ENCODE data around the gene FOCAD.
A peak's percentile ranks its signal among the peaks of the same experiment; 100 is the strongest.

FOCAD gene

DNA sequence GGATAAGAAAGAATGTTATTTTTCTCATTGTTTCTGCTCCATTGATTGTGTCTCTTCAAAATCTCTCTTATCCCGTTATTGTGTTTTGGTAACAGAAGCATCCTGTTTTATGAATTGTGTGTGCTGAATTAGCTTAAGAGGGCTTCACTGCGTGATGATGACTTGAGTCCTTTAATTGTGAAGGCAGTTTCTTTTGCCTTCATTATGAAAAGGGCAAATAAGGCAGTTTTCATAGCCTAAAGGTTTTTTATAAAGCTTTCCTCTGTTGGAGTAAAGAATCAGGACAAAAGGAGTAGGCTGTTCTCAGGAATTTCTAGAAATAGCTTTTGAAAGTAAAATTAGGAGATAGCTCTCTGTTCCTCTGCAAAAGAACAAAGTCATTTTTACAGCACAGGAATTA, 169.8 kb downstream of the FOCAD start:
- Histone ChIP-seq H3K9ac (no peak overlapping the region), H3K9me3 (no peaks in the 10 kb centered on the region), H3K4me1 (no peaks in the 10 kb centered on the region), H3K27ac (no peak overlapping the region), H3K4me2 (no peak overlapping the region), H3K4me3 (no peak overlapping the region), H3K36me3 (no peaks in the 10 kb centered on the region), H4K20me1 (no peaks in the 10 kb centered on the region), H3K27me3 (no peaks in the 10 kb centered on the region)
- no peak for TF ChIP-seq Cebpa-rat (IDR thresholded peaks at IDR 0.05)

DNA sequence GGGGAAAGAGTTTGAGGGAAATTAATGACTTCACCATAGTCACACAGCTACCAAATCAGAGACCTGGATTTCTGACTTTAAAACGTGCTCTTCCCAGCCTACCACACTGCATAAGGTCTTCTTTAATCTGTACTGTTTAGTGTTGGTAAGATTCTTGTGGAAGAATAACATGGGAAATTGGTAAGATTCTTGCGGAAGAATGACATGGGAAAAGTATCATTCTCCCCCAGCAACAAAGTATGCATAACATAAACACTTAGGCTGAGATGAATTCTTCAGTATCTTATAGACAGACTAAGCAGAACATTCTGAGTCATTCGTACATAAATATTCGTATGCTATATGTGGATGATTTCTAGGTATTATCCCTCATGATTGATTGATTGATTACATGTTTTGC, 170.4 kb downstream of the FOCAD start:
- Histone ChIP-seq H4K20me1 (no peaks in the 10 kb centered on the region), H3K9ac (no peak overlapping the region), H3K27ac (no peak overlapping the region), H3K4me2 (no peak overlapping the region), H3K4me3 (no peak overlapping the region), H3K9me3 (no peaks in the 10 kb centered on the region), H3K4me1 (no peaks in the 10 kb centered on the region), H3K27me3 (no peaks in the 10 kb centered on the region), H3K36me3 (no peaks in the 10 kb centered on the region)
- TF ChIP-seq Cebpa-rat (IDR thresholded peaks at IDR 0.05): no peak

DNA sequence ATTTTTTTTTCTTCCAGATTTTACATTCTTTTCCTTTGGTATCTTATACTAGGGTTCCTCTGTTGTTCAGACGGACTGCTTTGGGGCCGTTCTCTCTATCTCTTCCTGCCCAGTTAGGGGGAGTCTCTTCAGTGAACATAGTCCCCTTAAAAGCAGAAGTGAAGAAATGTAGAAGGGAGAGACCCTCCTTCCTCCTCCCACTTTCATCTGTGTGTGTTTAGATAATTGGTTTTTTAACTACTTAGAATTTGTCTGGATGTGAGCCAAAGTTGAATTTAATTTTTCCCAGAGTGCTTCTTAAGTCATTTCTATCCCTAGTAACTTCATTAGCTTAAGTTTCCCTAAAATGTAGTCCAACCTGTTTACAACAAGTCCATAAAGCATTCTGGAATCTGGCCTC, 179.9 kb downstream of the FOCAD start:
- Histone ChIP-seq H3K27ac (no peak overlapping the region), H3K4me1 (no peaks in the 10 kb centered on the region), H3K4me3 (no peak overlapping the region), H3K36me3 (no peaks in the 10 kb centered on the region), H3K9me3 (no peaks in the 10 kb centered on the region), H4K20me1 (no peaks in the 10 kb centered on the region), H3K9ac (no peak overlapping the region), H3K4me2 (no peak overlapping the region), H3K27me3 (no peaks in the 10 kb centered on the region)
- no peak for TF ChIP-seq Cebpa-rat (IDR thresholded peaks at IDR 0.05)

DNA sequence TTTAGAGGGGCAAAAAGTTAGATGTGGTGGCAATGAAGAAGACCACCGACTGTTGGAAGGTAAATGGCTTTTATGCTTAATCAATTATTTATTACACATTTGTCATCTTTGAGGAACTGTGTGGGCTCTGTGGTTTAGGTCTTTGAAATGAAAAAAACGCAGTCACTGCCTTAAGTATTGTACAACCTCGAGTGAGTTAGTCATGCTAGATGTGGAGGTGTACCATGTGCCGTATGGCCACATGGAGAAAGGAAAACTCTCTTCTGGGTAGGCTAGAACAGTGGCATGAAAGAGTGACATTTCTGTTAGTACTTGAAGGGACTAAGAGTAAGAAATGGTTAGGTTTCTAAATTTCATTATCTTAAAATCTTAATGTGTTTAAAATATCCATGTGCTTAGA, 181.3 kb downstream of the FOCAD start:
- H3K9ac ChIP-seq: no peak overlapping the region
- H3K27me3 ChIP-seq: no peaks in the 10 kb centered on the region
- no peaks in the 10 kb centered on the region for H3K9me3 ChIP-seq
- no peak overlapping the region for H3K4me3 ChIP-seq
- H3K36me3 ChIP-seq: no peaks in the 10 kb centered on the region
- TF ChIP-seq Cebpa-rat (IDR thresholded peaks at IDR 0.05): no peak
- H3K4me2 ChIP-seq: no peak overlapping the region
- H3K27ac ChIP-seq: no peak overlapping the region
- no peaks in the 10 kb centered on the region for H3K4me1 ChIP-seq
- no peaks in the 10 kb centered on the region for H4K20me1 ChIP-seq

DNA sequence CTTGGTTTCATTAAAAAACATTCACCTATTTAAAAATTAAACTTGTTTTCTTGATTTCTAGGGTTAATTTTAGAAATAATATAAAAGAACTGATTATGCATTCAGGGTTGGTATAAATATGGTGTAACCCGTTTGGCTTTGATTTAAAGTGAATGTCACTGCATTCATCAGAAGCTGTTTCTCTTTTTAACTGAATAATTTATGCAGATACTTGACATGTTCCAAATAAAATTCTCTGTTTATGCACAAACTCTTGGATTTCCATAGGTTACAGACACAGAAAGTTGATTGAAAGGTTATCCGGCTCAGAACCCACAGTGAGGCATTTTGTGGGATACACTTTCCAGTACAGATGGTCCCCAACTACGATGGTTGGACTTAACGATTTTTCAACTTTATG, 186.1 kb downstream of the FOCAD start:
- peaks cover 20% of the 10 kb centered on the region for H3K4me1 ChIP-seq
- no peak overlapping the region for H3K4me2 ChIP-seq
- no peaks in the 10 kb centered on the region for H3K27me3 ChIP-seq
- no peak for TF ChIP-seq Cebpa-rat (IDR thresholded peaks at IDR 0.05)
- H3K4me3 ChIP-seq: no peak overlapping the region
- H3K27ac ChIP-seq: no peak overlapping the region
- no peak overlapping the region for H3K9ac ChIP-seq
- no peaks in the 10 kb centered on the region for H3K36me3 ChIP-seq
- H4K20me1 ChIP-seq: no peaks in the 10 kb centered on the region
- no peaks in the 10 kb centered on the region for H3K9me3 ChIP-seq

DNA sequence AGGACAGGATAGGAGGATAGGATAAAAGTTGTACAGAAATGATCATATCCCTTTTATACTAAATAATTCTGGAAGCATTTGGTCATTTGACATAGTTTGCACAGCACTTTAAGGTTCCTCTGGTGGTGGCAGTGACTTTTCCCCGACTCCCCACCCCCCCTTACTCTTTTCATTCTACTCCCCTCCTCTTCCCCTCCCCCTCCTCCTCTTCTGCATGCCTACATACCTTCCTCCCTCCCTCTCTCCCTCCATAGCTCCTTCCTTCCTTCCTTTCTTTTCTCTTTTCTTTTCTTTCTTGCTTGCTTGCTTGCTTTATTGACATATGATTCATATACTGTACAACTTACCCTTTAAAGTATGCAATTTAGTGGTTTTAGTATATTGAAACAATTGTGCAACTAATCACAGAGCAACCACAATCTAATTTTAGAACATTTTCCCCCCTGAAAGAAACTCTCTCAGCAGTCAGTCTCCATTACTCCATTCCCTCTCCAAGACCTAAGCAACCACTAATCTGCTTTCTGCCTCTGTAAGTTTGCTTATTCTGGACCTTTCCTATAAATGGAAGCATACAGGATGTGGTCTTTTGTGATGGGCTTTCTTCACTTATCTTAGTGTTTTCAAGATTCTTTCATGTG, 188.4 kb downstream of the FOCAD start:
- no peaks in the 10 kb centered on the region for H4K20me1 ChIP-seq
- H3K27ac ChIP-seq: no peak overlapping the region
- peak overlapping the region; percentile 47 for H3K4me2 ChIP-seq

DNA sequence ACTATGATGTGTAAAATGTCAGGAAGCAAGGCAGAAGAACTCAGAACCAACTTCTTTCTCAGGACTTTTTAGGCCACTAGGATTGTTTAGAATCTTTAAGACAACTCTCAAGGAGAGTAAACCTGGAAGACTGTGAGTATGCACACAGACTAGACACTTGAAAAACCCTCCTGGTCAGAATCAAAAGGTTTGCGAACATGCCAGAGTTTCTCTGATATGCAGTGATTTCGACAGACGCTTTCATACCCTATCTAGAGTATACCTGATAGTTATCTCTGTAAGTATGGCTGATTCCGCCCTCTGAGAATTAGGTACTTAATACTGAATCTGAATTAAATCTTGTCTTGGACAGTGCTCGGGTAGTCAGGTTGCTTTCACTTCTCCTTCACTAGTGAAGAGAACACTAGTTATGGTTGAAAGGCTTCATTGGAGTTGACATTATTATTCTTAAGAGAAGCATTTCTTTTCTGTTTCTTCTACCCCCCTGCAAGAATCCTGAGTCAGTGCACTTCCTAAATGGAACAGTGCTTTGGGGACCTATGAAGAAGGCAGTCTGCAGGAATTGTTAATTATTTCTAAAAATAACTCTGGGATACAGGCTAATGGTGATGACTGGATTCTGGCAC, 189.3 kb downstream of the FOCAD start:
- no peak overlapping the region for H3K27ac ChIP-seq
- H3K4me3 ChIP-seq: no peak overlapping the region
- peak overlapping the region; percentile 47 for H3K4me2 ChIP-seq

More for the DNA sequence above, 188.4 kb downstream of the FOCAD start:
- no peak for TF ChIP-seq Cebpa-rat (IDR thresholded peaks at IDR 0.05)
- H3K27me3 ChIP-seq: no peaks in the 10 kb centered on the region
- peaks cover 20% of the 10 kb centered on the region for H3K4me1 ChIP-seq
- no peak overlapping the region for H3K9ac ChIP-seq
- no peaks in the 10 kb centered on the region for H3K9me3 ChIP-seq
- H3K4me3 ChIP-seq: no peak overlapping the region
- no peaks in the 10 kb centered on the region for H3K36me3 ChIP-seq

DNA sequence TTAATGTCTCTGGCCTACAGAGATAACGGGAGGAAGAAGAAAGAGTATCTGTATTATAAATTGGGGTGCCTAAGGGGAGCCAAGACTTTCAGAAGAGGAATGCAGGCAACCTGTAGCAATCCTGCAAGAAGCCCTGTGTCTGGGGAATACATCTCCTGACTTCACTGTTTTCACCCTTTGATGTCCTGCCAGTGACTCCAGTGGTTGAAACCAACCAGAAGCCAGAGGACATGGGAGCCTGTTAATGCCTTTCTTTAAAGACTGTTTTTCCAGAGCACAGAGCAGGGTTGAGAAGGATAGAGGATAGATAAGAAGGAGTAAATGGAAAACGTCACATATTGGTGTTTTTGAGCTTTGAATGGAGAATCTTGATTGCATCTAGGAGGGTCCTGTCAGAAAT, 196.2 kb downstream of the FOCAD start:
- Histone ChIP-seq H3K4me3 (no peak overlapping the region), H3K27ac (no peak overlapping the region), H3K9me3 (no peaks in the 10 kb centered on the region), H3K4me1 (no peaks in the 10 kb centered on the region), H3K9ac (no peak overlapping the region), H3K4me2 (no peak overlapping the region), H4K20me1 (no peaks in the 10 kb centered on the region), H3K36me3 (no peaks in the 10 kb centered on the region), H3K27me3 (no peaks in the 10 kb centered on the region)
- no peak for TF ChIP-seq Cebpa-rat (IDR thresholded peaks at IDR 0.05)

More for the DNA sequence above, 189.3 kb downstream of the FOCAD start:
- Histone ChIP-seq H4K20me1 (no peaks in the 10 kb centered on the region), H3K36me3 (no peaks in the 10 kb centered on the region), H3K9ac (no peak overlapping the region), H3K27me3 (no peaks in the 10 kb centered on the region), H3K9me3 (no peaks in the 10 kb centered on the region), H3K4me1 (peaks cover 20% of the 10 kb centered on the region)
- no peak for TF ChIP-seq Cebpa-rat (IDR thresholded peaks at IDR 0.05)

DNA sequence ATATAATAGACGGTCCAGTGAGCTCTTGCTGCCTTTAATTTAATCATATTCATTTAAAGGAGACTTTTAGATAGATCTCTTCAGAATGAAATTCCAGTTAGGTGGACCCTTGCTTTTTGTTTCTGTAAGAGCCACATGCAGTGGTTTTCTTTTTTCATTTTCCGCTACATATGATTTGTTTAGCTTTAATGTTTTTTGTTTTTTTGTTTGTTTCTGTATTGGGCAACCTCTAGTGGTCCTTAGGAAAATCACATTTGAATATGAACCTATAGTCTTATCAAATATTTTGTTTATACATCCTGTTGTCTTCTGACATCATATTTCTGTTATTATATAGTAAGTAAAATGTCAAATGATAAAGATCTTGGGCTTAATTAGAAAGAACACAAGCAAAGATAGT, 196.6 kb downstream of the FOCAD start:
- Histone ChIP-seq H3K4me3 (no peak overlapping the region), H3K27me3 (no peaks in the 10 kb centered on the region), H4K20me1 (no peaks in the 10 kb centered on the region), H3K27ac (no peak overlapping the region), H3K9ac (no peak overlapping the region), H3K9me3 (no peaks in the 10 kb centered on the region), H3K36me3 (no peaks in the 10 kb centered on the region), H3K4me1 (no peaks in the 10 kb centered on the region), H3K4me2 (no peak overlapping the region)
- TF ChIP-seq Cebpa-rat (IDR thresholded peaks at IDR 0.05): no peak

DNA sequence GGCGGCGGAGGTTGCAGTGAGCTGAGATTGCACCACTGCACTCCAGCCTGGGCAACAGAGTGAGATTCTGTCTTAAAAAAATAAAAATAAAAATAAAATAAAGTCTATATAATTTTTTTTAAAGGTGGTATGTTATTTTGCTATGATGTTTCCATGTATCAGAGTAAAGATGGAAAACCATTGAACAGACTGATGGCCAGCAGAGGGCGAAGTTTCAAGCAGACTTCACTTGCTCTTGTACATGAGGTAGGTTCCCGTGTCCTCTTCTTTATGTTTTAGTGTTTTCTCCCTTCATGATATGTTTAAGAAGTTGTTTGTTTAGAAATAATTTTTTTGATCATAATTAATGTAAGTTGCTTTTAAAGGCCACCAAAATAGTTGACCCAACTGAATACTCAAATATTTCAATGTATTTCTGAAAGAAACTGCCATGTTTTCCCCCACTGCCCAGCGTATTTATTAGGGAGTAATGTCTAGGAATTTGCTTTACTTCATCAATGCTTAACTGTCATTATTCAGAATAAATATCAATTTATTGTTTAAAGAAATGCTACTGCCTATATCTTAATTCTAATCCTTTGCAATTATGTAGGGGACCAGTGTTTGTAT, 201.0 kb downstream of the FOCAD start:
- H4K20me1 ChIP-seq: no peaks in the 10 kb centered on the region
- H3K9ac ChIP-seq: no peak overlapping the region
- H3K4me3 ChIP-seq: no peak overlapping the region
- no peaks in the 10 kb centered on the region for H3K4me1 ChIP-seq
- no peak overlapping the region for H3K4me2 ChIP-seq
- no peak for TF ChIP-seq Cebpa-rat (IDR thresholded peaks at IDR 0.05)
- no peaks in the 10 kb centered on the region for H3K9me3 ChIP-seq
- H3K27me3 ChIP-seq: no peaks in the 10 kb centered on the region
- no peaks in the 10 kb centered on the region for H3K36me3 ChIP-seq
- no peak overlapping the region for H3K27ac ChIP-seq
